SK-N-SH treated with all-trans-retinoic acid at 6 μM for 48 hours (cell line): ENCODE measurements around the gene STARD13.

Experiments
- ARNTL ChIP-seq: fragments of 450-650 bp; formaldehyde crosslinking; IDR thresholded peaks from 2 replicates; pipeline ENCODE4 v1.5.0; 2020; ENCODE audit warnings: low read depth, mild to moderate bottlenecking, moderate library complexity, borderline replicate concordance
- GLIS3 ChIP-seq: fragments of 250-450 bp; sonication (Bioruptor Pico); IDR thresholded peaks from 2 replicates; pipeline ENCODE4 v1.5.0; 2020; ENCODE audit warnings: mild to moderate bottlenecking, moderate library complexity
- RARB ChIP-seq: fragments of 250-450 bp; sonication (Bioruptor Pico); IDR thresholded peaks from 2 replicates; pipeline ENCODE4 v1.8.0; 2021; ENCODE audit warnings: mild to moderate bottlenecking, moderate library complexity
- SNAI2 ChIP-seq: fragments of 250-450 bp; sonication (Bioruptor Pico); IDR thresholded peaks from 2 replicates; pipeline ENCODE4 v1.5.0; 2020; ENCODE audit warnings: mild to moderate bottlenecking, moderate library complexity
- ZNF565 ChIP-seq: fragments of 450-650 bp; formaldehyde crosslinking; conservative IDR thresholded peaks from 2 replicates; pipeline ENCODE4 v1.5.0; 2020; ENCODE audit warnings: low read depth, mild to moderate bottlenecking, moderate library complexity
- TF ChIP-seq, protein P1 (sequence below): fragments of 250-450 bp; sonication (Bioruptor Pico); IDR thresholded peaks from 2 replicates; pipeline ENCODE4 v1.8.0; 2020; ENCODE audit warnings: mild to moderate bottlenecking, moderate library complexity, borderline replicate concordance

GRCh38 chr13:33311040-33311439 lies 25.5 kb upstream of the STARD13 start:
- no peak for TF ChIP-seq RARB
- TF ChIP-seq SNAI2: no peak
- TF ChIP-seq ARNTL (CRISPR knock-in tag): no peak
- TF ChIP-seq, protein P1, sequence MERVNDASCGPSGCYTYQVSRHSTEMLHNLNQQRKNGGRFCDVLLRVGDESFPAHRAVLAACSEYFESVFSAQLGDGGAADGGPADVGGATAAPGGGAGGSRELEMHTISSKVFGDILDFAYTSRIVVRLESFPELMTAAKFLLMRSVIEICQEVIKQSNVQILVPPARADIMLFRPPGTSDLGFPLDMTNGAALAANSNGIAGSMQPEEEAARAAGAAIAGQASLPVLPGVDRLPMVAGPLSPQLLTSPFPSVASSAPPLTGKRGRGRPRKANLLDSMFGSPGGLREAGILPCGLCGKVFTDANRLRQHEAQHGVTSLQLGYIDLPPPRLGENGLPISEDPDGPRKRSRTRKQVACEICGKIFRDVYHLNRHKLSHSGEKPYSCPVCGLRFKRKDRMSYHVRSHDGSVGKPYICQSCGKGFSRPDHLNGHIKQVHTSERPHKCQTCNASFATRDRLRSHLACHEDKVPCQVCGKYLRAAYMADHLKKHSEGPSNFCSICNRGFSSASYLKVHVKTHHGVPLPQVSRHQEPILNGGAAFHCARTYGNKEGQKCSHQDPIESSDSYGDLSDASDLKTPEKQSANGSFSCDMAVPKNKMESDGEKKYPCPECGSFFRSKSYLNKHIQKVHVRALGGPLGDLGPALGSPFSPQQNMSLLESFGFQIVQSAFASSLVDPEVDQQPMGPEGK: no peak
- TF ChIP-seq GLIS3 (CRISPR knock-in tag): no peak
- TF ChIP-seq ZNF565: no peak
